Erythroblast (primary cell): ENCODE results near the gene UGT1A10.

Source experiments
- DNase-seq, 2 experiments: peaks; one replicate each; lab custom pipeline; 2025; lab: John Stamatoyannopoulos, UW
- GATA1 ChIP-seq: IDR thresholded peaks from 2 replicates; pipeline ENCODE4 v1.6.1; 2011; ENCODE audit warnings: low read depth, mild to moderate bottlenecking, control low read depth, low read length, moderate library complexity
- POLR2A ChIP-seq: IDR thresholded peaks from 2 replicates; pipeline ENCODE4 v1.6.1; 2011; ENCODE audit warnings: mild to moderate bottlenecking, low read length

UGT1A10 gene

DNA sequence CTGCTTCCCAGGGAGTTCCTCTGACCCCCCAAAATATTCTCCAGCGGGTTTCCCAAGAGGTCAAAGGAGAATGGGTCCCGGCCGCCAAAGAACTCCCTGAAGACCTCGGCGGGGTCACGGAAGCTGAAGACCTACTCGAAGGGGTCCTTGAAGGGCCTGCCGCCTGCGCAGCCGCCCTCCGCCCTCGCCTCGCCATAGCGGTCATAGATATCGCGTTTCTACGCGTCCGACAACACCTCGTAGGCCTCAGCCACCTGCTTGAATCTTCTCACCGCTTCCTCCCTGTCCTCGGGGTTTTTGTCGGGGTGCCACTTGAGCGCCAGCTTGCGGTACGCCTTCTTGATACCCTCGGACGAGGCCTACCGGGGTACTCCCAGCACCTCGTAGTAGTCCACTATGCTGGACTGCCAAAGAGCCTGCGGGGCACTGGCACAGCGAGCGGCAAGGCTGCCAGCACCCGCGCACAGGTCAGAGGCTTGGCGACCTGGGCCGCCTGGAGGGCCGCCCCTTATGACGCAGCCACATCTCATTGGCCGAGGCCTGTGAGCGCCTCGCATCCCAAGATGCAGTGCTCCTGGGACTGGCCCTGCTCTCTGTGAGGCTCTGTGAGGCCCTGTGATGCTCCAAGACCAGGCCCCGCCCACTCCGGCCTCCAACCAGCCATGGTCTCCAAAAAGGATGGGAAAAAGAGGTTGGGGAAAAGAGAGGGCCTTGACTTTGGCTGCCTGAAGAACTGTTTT lies 118.8 kb downstream of the UGT1A10 start:
- TF ChIP-seq POLR2A (no peak), GATA1 (no peak)
- DNase-seq = no peak

DNA sequence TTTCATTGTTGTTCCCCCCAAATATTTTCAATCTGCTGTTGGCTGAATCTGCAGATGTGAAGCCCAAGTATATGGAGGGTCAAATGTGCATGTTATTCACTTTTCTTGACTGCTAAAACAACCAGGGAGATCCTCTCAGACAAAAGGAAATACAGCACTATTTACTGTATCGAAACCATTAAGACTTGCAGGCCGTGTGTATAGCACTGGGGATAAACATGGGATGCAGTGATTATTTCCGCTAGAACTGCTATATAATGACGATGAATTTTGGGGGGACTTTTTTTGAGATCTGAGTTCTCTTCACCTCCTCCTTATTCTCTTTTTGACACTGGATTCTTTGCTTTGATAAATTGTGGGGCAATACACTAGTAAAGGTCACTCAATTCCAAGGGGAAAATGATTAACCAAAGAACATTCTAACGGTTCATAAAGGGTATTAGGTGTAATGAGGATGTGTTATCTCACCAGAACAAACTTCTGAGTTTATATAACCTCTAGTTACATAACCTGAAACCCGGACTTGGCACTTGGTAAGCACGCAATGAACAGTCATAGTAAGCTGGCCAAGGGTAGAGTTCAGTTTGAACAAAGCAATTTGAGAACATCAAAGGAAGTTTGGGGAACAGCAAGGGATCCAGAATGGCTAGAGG lies 120.3 kb downstream of the UGT1A10 start:
- TF ChIP-seq GATA1 (no peak), POLR2A (no peak)
- no peak for DNase-seq

DNA sequence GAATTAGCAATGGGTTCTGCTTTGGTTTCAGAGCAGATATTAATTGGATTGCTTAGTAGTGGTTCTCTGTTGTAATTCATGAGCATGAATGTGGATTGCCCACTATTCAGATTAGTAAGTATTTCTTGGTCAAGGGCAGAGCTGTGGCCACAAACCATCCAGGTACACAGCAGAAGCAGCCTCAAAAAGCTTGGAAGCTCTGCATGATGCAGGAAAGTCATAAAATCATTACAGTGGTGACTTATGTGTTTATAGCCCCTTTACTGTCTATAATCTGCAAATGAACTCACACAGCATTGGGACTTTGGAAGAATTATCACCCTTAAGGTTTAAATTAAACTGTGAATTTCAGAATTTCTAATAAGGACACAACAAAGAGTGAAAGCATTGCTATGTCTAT lies 121.9 kb downstream of the UGT1A10 start:
- TF ChIP-seq GATA1 (no peak), POLR2A (no peak)
- DNase-seq = no peak

DNA sequence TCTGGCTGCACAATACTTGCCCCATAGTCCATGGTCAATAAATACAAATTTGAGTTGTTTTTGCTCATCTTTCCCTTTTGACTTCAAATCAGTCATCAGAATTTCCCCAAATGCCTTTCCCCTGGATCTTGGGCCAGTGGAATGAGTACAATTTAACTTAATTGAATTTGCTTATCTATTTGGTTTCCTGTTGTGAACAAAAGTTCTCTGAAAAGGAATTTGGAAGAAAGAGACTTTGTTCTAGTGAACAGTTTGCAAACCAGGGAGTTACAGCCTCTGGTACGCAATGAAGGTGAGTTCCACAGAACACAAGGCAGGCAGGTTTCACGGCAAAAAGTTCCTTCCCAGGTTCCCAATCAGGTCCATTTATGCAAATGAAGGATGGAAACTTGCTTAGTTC lies 122.6 kb downstream of the UGT1A10 start:
- TF ChIP-seq GATA1 (no peak), POLR2A (no peak)
- no peak for DNase-seq

DNA sequence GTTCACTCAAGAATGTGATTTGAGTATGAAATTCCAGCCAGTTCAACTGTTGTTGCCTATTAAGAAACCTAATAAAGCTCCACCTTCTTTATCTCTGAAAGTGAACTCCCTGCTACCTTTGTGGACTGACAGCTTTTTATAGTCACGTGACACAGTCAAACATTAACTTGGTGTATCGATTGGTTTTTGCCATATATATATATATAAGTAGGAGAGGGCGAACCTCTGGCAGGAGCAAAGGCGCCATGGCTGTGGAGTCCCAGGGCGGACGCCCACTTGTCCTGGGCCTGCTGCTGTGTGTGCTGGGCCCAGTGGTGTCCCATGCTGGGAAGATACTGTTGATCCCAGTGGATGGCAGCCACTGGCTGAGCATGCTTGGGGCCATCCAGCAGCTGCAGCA lies 123.8 kb downstream of the UGT1A10 start, which contains the start of gene UGT1A1:
Gene UGT1A1, plus strand, starts transcription at position 228 of the 400 bp plus-strand sequence. Its CDS starts 18 bp downstream, at position 246.
- DNase-seq = no peak
- TF ChIP-seq POLR2A = no peak
- no peak for TF ChIP-seq GATA1

DNA sequence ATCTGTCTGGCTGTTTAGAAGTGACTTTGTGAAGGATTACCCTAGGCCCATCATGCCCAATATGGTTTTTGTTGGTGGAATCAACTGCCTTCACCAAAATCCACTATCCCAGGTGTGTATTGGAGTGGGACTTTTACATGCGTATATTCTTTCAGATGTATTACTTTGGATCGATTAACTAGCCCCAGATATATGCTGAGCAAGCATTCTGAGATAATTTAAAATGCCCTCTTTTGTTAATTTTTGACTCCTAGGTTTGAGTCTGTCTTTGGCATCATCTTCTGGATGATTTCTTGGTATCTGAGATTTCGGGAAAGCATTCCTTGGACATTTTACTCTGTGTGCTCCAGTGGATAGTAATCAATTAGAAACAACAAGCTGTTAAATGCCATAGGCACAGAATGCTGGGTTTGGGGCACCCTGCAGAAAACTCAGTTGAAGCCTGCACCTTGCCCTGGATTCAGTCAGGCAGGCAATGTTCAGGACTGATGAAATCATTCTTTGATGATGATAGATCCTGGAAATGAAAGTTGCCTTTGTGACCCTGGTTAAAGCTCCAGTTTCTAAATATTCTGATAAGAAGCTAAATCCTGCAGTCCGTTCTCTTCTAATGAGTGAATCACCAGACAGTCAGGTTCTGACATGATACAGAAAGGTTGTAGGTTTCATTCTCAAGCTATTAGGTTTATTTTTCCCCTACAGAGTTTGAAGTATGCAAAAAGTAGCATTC lies 125.0 kb downstream of the UGT1A10 start:
- TF ChIP-seq GATA1 = no peak
- no peak for TF ChIP-seq POLR2A
- DNase-seq = no peak

DNA sequence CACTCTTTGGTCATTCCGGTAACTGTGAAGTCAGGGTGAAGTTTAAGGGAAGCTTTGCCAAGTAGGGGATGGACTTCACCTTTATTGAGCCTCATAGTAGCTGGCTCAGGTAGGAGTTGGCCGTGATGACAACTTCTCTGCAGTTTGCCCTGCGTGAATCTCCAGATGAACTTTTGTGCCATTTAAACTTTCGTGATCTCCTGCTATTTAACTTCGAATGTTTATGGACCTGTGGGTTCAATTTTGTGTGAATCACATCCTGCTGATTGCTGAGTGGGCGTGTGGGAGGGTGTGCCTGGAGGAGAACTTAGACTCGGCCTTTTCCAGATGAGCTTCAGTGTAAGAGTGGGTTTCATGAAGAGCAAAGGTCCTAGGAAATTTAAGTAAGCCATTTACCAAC lies 128.0 kb downstream of the UGT1A10 start:
- TF ChIP-seq POLR2A = no peak
- TF ChIP-seq GATA1 = no peak
- no peak for DNase-seq

DNA sequence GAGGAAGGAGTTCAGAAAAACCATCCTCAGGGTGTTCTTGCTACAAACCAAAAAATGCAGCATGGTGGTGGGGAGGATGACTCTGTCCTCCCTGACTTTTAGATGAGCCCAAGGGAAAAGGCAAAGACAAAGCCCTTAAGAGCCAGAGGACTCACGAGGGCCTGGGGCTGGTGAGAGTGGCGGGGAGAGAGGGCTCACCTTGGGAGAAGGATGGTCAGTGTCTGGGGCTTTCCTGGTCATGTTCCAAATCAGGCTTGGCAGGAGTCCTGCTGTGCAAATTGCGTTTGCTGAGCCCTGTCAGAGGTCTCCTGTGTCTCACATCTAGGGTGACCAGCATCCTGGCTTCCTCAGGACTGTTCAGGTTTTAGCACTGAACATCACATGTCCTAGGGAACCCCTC lies 128.5 kb downstream of the UGT1A10 start:
- DNase-seq = no peak
- no peak for TF ChIP-seq GATA1
- no peak for TF ChIP-seq POLR2A

DNA sequence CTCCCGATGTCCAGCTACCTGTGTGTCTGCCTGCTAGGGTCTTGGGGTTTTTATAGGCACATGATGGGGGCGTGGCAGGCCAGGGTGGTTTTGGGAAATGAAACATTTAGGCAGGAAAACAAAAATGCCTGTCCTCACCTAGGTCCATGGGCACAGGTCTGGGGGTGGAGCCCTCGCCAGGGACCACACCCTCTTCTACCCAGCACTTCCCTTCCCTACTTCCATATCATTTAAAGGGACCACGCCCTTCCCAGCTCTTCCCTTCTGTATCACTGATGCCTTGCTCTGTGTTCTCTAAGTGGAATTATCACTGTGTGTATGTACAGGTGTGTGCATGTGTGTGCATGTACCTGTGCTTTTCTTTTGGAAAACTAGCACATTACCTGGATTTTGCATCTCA lies 130.2 kb downstream of the UGT1A10 start:
- no peak for DNase-seq
- TF ChIP-seq POLR2A = no peak
- TF ChIP-seq GATA1 = no peak

DNA sequence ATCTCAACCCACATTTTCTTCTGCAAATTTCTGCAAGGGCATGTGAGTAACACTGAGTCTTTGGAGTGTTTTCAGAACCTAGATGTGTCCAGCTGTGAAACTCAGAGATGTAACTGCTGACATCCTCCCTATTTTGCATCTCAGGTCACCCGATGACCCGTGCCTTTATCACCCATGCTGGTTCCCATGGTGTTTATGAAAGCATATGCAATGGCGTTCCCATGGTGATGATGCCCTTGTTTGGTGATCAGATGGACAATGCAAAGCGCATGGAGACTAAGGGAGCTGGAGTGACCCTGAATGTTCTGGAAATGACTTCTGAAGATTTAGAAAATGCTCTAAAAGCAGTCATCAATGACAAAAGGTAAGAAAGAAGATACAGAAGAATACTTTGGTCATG lies 131.8 kb downstream of the UGT1A10 start:
- no peak for DNase-seq
- no peak for TF ChIP-seq GATA1
- TF ChIP-seq POLR2A = no peak

DNA sequence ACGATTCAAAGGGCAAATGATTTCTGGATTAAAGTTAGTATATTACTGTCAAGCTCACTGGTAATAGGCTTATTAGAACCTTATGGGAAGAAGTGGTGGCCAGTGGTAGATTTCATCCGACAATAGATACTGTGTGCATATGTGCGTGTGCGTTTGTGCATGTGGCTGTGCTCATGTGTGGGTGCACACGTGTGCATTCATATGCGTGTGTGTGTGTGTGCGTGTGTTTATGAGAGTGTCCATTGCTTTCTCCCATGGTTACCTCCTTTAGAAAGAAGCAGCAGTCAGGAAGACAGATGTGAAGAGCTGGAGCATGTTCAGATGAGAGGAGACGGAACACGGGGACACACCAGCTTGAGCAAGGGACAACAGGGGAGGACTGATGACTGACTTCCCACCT lies 133.0 kb downstream of the UGT1A10 start:
- DNase-seq = no peak
- TF ChIP-seq GATA1 (no peak), POLR2A (no peak)

DNA sequence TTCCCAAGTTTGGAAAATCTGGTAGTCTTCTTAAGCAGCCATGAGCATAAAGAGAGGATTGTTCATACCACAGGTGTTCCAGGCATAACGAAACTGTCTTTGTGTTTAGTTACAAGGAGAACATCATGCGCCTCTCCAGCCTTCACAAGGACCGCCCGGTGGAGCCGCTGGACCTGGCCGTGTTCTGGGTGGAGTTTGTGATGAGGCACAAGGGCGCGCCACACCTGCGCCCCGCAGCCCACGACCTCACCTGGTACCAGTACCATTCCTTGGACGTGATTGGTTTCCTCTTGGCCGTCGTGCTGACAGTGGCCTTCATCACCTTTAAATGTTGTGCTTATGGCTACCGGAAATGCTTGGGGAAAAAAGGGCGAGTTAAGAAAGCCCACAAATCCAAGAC lies 135.9 kb downstream of the UGT1A10 start:
- no peak for DNase-seq
- TF ChIP-seq POLR2A (no peak), GATA1 (no peak)

DNA sequence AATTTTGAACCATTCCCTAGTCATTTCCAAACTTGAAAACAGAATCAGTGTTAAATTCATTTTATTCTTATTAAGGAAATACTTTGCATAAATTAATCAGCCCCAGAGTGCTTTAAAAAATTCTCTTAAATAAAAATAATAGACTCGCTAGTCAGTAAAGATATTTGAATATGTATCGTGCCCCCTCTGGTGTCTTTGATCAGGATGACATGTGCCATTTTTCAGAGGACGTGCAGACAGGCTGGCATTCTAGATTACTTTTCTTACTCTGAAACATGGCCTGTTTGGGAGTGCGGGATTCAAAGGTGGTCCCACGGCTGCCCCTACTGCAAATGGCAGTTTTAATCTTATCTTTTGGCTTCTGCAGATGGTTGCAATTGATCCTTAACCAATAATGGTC lies 136.3 kb downstream of the UGT1A10 start:
- no peak for TF ChIP-seq POLR2A
- TF ChIP-seq GATA1 = no peak
- DNase-seq = no peak

DNA sequence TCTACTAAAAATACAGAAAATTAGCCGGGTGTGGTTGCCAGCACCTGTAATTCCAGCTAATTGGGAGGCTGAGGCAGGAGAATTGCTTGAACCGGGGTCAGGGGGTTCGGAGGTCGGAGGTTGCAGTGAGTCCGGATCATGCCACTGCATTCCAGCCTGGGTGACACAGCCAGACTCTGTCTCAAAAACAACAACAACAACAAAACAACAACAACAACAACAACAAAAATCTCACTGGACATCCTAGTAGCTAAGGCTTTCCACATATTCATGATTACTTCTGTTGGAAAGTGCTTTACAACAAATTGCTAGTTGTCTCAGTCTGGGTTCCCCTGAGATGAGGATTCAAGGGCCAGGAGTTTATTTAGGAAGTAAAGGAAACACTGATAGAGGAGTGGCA lies 137.6 kb downstream of the UGT1A10 start:
- TF ChIP-seq GATA1 = no peak
- TF ChIP-seq POLR2A = no peak
- no peak for DNase-seq

DNA sequence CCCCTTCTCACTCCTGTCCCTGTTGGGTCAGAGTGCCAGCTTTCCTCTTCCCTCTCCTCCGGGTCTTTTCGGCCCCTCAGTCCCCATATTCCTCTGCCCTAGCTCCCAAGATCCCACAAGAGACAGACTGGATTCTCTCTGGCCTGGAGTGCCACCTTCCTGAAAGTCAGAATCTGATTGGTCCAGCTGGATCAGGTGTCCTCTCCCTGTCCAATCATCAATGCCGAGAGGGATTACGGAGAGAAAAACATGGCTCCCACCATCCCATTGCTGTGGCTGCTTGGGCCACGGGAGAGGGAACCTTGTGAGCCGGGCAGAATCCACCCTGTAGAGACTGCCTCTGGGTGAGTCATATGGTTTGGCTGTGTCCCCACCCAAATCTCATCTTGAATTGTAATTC lies 139.2 kb downstream of the UGT1A10 start:
- TF ChIP-seq GATA1 = no peak
- DNase-seq = no peak
